ENCODE measurements around the gene FAM98C.
"Not testable (repeated sequence)": the region's sequence is repeated elsewhere in the genome, so short reads cannot be mapped to it uniquely, and the experiment has no call there.

Gene FAM98C

DNA sequence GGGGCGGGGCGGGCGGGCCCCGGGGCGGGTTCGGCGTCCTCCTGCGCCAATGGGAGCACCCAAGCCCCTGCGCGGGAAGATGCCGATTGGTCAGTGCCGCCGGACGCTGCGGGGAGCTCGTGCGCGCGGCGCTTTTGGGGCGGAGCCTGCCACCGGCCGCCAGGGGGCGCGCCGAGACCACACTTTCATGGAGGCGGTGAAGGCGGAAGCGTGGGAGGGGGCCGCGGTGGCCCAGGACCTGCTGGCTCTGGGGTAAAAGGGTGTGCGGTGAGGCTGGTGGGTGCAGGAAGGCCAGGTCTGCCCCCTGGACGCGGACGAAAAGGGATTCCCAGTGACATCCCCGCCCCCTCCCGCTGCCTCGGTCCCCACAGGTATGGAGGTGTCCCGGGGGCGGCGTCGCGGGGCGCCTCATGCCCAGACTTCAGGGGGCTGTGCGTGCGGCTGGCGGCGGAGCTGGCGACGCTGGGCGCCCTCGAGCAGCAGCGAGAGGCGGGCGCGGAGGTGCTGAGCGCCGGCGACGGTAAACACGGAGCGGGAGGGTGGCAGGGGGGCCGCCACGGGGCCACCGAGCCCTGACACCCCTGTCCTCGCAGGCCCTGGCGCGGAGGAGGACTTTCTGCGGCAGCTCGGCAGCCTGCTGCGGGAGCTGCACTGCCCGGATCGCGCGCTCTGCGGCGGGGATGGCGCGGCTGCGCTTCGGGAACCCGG lies at the start of gene FAM98C:
FAM98C (plus strand) TSS at position 127 of the 708 bp plus-strand sequence; CDS start at position 188, 61 bp downstream.
- peak; percentile 97 to 98 for DNase-seq

GRCh38 chr19:38355728-38356725 lies 46.9 kb upstream of the FAM98C start:
- no peak for DNase-seq

DNA sequence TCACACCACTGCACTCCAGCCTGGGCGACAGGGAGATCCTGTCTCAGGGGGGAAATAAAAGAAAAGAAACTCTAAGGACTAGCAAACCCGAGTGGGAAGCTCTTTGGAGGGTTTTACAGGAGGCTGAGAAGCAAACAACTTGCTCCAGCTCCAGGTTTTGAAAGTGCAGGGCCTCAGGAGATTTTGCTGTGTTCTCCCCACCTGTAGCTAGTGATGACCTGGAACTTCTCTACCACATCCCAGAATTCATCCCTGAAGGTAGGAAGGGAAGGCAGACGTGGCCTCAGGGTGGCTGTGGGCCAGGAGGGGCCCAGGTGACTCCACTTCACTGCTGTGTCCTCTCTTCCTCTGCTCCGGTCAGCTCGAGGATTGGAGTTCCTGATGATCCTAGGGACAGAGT lies 44.8 kb upstream of the FAM98C start:
- no peak for DNase-seq

- DNase-seq = no peak
Measured at GRCh38 chr19:38359242-38360021, 43.5 kb upstream of the FAM98C start.

- no peak for DNase-seq
Measured at GRCh38 chr19:38360351-38360750, 42.5 kb upstream of the FAM98C start.

GRCh38 chr19:38360839-38361631 lies 41.9 kb upstream of the FAM98C start:
- no peak for DNase-seq

DNA sequence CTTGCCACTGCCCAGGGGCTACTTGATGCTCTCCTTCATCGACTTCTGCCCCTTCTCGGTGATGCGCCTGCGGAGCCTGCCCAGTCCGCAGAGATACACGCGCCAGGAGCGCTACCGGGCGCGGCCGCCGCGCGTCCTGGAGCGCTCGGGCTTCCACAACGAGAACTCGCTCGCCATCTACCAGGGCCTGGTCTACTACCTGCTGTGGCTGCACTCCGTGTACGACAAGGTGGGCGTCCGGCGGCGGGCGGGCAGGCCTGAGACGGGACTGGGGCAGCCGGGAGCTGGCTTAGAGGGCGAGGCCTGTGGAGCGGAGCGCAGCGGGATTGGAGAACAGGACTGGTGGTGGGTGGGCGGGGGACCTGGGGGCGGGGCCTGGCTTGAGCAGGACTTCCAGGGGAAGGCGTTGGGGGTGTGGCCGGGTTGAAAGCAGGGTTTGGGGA lies 41.2 kb upstream of the FAM98C start:
- peak; percentile 44 to 64 for DNase-seq

- peak; percentile 52 to 69 for DNase-seq
Measured at GRCh38 chr19:38362076-38362945, 40.6 kb upstream of the FAM98C start.

- DNase-seq = not testable (repeated sequence)
Measured at GRCh38 chr19:38362946-38363688, 39.8 kb upstream of the FAM98C start.

DNA sequence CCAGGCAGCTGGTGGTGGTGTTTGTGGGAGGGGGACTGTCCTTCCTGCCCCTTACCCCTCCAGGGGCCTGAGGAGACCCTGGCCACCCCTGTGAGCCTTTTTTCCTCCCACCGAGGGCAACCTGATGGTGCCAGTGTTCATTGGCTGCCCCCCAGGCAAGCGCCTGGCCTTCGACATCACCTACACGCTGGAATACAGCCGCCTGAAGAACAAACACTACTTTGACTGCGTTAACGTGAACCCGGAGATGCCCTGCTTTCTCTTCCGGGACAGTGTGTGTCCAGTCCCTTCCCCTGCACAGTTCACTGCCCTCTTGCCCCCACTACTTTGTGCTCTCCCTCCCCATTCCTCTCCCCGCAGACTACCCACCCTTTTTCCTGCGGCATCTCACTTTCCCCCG lies 35.9 kb upstream of the FAM98C start:
- DNase-seq = no peak

- no peak for DNase-seq
Measured at GRCh38 chr19:38369584-38369983, 33.3 kb upstream of the FAM98C start.

GRCh38 chr19:38370299-38370698 lies 32.6 kb upstream of the FAM98C start:
- no peak for DNase-seq

DNA sequence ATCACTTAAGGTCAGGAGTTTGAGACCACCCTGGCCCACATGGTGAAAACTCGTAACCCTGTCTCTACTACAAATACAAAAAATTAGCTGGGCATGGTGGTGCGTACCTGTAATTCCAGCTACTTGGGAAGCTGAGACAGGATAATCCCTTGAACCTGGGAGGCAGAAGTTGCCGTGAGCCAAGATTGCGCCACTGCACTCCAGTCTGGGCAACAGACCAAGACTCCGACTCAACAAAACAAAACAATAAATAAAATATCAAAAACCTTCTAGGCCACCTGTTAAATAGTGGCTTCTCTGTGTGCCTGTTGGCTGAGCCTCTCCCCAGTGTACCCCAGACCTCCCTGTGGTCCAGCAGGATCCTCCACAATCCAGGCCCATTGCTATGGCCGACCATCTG lies 31.8 kb upstream of the FAM98C start:
- DNase-seq = no peak

DNA sequence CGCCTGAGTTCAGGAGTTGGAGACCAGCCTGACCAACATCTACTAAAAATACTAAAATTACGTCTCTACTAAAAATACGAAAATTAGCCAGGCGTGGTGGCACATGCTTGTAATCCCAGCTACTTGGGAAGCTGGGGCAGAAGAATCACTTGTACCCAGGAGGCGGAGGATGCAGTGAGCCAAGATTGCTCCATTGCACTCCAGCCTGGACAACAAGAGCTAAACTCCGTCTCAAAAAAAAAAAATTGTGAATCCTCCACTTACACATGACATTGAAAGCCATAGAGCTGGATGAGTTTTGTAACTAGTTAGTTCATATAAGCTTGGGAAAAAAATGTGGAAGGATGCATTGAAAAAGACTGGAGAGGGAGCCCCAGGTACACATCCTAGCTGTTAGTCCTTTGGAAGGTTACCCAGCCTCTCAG lies 29.0 kb upstream of the FAM98C start:
- DNase-seq = no peak

- DNase-seq = peak; percentile 96 to 98
Measured at GRCh38 chr19:38374332-38375097, 28.4 kb upstream of the FAM98C start, which contains the start of gene PSMD8. Gene PSMD8 (plus strand): TSS chr19:38374571. CDS start chr19:38374602, 31 bp downstream.

GRCh38 chr19:38375098-38375493 lies 27.8 kb upstream of the FAM98C start:
- DNase-seq = no peak

DNA sequence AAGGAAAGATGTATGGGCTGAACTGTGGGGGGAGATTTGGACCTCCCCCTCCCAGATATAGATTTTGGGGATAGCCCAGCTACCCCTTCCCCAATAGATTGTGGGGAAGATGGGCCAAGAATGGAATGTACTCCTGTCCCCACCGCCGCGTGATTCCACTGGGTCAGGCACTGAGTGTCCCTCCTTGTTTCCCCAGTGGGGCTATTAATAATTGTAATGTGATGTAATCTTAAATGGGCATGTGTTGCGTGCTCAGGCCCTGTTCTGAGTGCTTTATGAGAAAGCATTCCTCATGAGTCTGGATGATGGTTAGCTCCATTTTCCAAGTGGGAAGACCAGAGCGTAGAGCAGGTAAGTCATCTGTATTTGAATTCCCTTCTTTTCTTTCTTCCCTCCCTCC lies 27.1 kb upstream of the FAM98C start:
- no peak for DNase-seq

- no peak for DNase-seq
Measured at GRCh38 chr19:38376576-38376975, 26.3 kb upstream of the FAM98C start.

GRCh38 chr19:38377052-38377451 lies 25.8 kb upstream of the FAM98C start:
- DNase-seq = no peak

All from stimulated activated CD4-positive, alpha-beta T cell treated with anti-CD3 and anti-CD28 coated beads, Interleukin-4, amount 100 ng/mL, for 4 hours (primary cell).